Measurements from ENCODE around the gene CCDC91.
"Not testable (repeated sequence)": the region's sequence is repeated elsewhere in the genome, so short reads cannot be mapped to it uniquely, and the experiment has no call there.

The CCDC91 gene

GRCh38 chr12:28235015-28235414, 44.8 kb downstream of the CCDC91 start:
- DNase-seq: no peak

GRCh38 chr12:28235985-28236384, 45.7 kb downstream of the CCDC91 start:
- no peak for DNase-seq

- DNase-seq: no peak
Observed at GRCh38 chr12:28237423-28237822, 47.2 kb downstream of the CCDC91 start.

GRCh38 chr12:28239918-28240317, 49.7 kb downstream of the CCDC91 start:
- DNase-seq: no peak

GRCh38 chr12:28240853-28241252, 50.6 kb downstream of the CCDC91 start:
- DNase-seq: no peak

GRCh38 chr12:28242129-28242495, 51.9 kb downstream of the CCDC91 start:
- no peak for DNase-seq

GRCh38 chr12:28242496-28243309, 52.4 kb downstream of the CCDC91 start:
- no peak for DNase-seq

GRCh38 chr12:28243310-28243633, 53.0 kb downstream of the CCDC91 start:
- no peak for DNase-seq

- DNase-seq: no peak
Observed at GRCh38 chr12:28247806-28248205, 57.5 kb downstream of the CCDC91 start.

GRCh38 chr12:28248555-28249145, 58.4 kb downstream of the CCDC91 start:
- no peak for DNase-seq

- DNase-seq: no peak
Observed at GRCh38 chr12:28253161-28253641, 62.9 kb downstream of the CCDC91 start.

GRCh38 chr12:28257411-28257810, 67.2 kb downstream of the CCDC91 start:
- DNase-seq: no peak

- no peak for DNase-seq
Observed at GRCh38 chr12:28258998-28259397, 68.7 kb downstream of the CCDC91 start.

GRCh38 chr12:28265435-28266042, 75.3 kb downstream of the CCDC91 start:
- DNase-seq: no peak

GRCh38 chr12:28267920-28268607, 77.8 kb downstream of the CCDC91 start:
- not testable (repeated sequence) for DNase-seq

- DNase-seq: no peak
Observed at GRCh38 chr12:28268608-28269229, 78.5 kb downstream of the CCDC91 start.

GRCh38 chr12:28269851-28270250, 79.6 kb downstream of the CCDC91 start:
- no peak for DNase-seq

- DNase-seq: no peak
Observed at GRCh38 chr12:28278499-28278898, 88.2 kb downstream of the CCDC91 start.

GRCh38 chr12:28278960-28279359, 88.7 kb downstream of the CCDC91 start:
- DNase-seq: no peak

GRCh38 chr12:28286352-28286751, 96.1 kb downstream of the CCDC91 start:
- DNase-seq: no peak

- no peak for DNase-seq
Observed at GRCh38 chr12:28290262-28290661, 100.0 kb downstream of the CCDC91 start.

- peak in 1 of 2 experiments; percentile 9 for DNase-seq
Observed at GRCh38 chr12:28292699-28293098, 102.4 kb downstream of the CCDC91 start.

GRCh38 chr12:28294300-28294699, 104.0 kb downstream of the CCDC91 start:
- DNase-seq: no peak
